Nephron (organoid): ENCODE measurements around the gene SQOR.

Source experiments
- H3K27ac Mint-ChIP-seq, 3 experiments: 2 replicates each; pipeline ENCODE4 v1.8.0; 2020; ENCODE audit warnings: mixed read lengths in 3 of 3, mild to moderate bottlenecking in 2 of 3, moderate library complexity in 1 of 3
- H3K27me3 Mint-ChIP-seq: 2 replicates; pipeline ENCODE4 v1.8.0; 2021; ENCODE audit warnings: low read depth, mild to moderate bottlenecking, moderate library complexity, mixed read lengths
- H3K36me3 Mint-ChIP-seq: 2 replicates; pipeline ENCODE4 v1.8.0; 2020; ENCODE audit warnings: low read depth, mixed read lengths
- H3K4me1 Mint-ChIP-seq: 2 replicates; pipeline ENCODE4 v1.8.0; 2020; ENCODE audit warnings: mixed read lengths
- H3K4me3 Mint-ChIP-seq, 3 experiments: 2 replicates each; pipeline ENCODE4 v1.8.0; 2020; ENCODE audit warnings: mild to moderate bottlenecking in 3 of 3, mixed read lengths in 3 of 3, moderate library complexity in 2 of 3
- H3K9me3 Mint-ChIP-seq: 2 replicates; pipeline ENCODE4 v1.8.0; 2020; ENCODE audit warnings: mixed read lengths
- TF ChIP-seq, protein P1 (sequence below), 3 experiments: fragments of 200-600 bp; sonication (generic); IDR thresholded peaks; one replicate each; pipeline ENCODE4 v1.5.0; 2021; ENCODE audit warnings: antibody characterized with exemption in 3 of 3; ENCODE audit not compliant: unreplicated experiment in 3 of 3

Gene SQOR

GRCh38 chr15:45720183-45720582 is 85.4 kb downstream of the SQOR start:
- H3K27ac Mint-ChIP-seq: no peak overlapping the region
- H3K4me3 Mint-ChIP-seq: no peak overlapping the region
- H3K27me3 Mint-ChIP-seq: no peaks in the 10 kb centered on the region
- TF ChIP-seq, protein P1, sequence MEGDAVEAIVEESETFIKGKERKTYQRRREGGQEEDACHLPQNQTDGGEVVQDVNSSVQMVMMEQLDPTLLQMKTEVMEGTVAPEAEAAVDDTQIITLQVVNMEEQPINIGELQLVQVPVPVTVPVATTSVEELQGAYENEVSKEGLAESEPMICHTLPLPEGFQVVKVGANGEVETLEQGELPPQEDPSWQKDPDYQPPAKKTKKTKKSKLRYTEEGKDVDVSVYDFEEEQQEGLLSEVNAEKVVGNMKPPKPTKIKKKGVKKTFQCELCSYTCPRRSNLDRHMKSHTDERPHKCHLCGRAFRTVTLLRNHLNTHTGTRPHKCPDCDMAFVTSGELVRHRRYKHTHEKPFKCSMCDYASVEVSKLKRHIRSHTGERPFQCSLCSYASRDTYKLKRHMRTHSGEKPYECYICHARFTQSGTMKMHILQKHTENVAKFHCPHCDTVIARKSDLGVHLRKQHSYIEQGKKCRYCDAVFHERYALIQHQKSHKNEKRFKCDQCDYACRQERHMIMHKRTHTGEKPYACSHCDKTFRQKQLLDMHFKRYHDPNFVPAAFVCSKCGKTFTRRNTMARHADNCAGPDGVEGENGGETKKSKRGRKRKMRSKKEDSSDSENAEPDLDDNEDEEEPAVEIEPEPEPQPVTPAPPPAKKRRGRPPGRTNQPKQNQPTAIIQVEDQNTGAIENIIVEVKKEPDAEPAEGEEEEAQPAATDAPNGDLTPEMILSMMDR (IDR thresholded peaks at IDR 0.05; ENCODE audit: unreplicated experiment in 3 of 3): no peak
- H3K36me3 Mint-ChIP-seq: no peaks in the 10 kb centered on the region
- no peaks in the 10 kb centered on the region for H3K9me3 Mint-ChIP-seq
- H3K4me1 Mint-ChIP-seq: peaks cover 7% of the 10 kb centered on the region

- H3K9me3 Mint-ChIP-seq: no peaks in the 10 kb centered on the region
Measured at GRCh38 chr15:45728641-45729040, 93.8 kb downstream of the SQOR start.

DNA sequence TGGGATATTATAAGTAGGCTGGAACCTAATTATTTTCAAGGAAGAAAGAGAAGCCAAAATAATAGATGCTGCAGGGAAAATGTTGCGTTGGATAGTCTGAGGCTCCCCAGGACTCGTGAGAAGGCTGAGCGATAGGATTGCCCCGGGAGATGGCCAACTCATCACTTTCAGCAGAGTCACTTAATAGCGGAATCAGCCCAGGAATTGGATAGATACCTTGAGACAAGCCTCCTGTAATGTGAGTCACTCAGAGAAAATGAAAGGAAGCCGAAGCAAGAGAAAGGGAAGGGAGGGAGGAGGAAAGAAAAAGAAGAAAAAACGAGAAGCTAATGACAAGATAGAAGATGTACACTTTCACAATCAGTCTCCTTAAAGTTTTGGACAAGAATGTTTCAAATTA is 94.3 kb downstream of the SQOR start:
- H3K27ac Mint-ChIP-seq: no peak overlapping the region
- TF ChIP-seq, protein P1 (IDR thresholded peaks at IDR 0.05; ENCODE audit: unreplicated experiment in 3 of 3): no peak
- peaks cover 9% of the 10 kb centered on the region for H3K4me1 Mint-ChIP-seq
- no peak overlapping the region for H3K4me3 Mint-ChIP-seq
- no peaks in the 10 kb centered on the region for H3K36me3 Mint-ChIP-seq
- H3K9me3 Mint-ChIP-seq: no peaks in the 10 kb centered on the region
- H3K27me3 Mint-ChIP-seq: no peaks in the 10 kb centered on the region

More at GRCh38 chr15:45728641-45729040, 93.8 kb downstream of the SQOR start:
- Mint-ChIP-seq H3K4me3 (no peak overlapping the region), H3K4me1 (peaks cover 9% of the 10 kb centered on the region), H3K27me3 (no peaks in the 10 kb centered on the region), H3K27ac (no peak overlapping the region), H3K36me3 (no peaks in the 10 kb centered on the region)
- TF ChIP-seq, protein P1 (IDR thresholded peaks at IDR 0.05; ENCODE audit: unreplicated experiment in 3 of 3): no peak

- Mint-ChIP-seq H3K27me3 (no peaks in the 10 kb centered on the region), H3K36me3 (no peaks in the 10 kb centered on the region), H3K4me1 (peaks cover 9% of the 10 kb centered on the region), H3K4me3 (no peak overlapping the region), H3K27ac (no peak overlapping the region), H3K9me3 (no peaks in the 10 kb centered on the region)
- TF ChIP-seq, protein P1 (IDR thresholded peaks at IDR 0.05; ENCODE audit: unreplicated experiment in 3 of 3): no peak
Measured at GRCh38 chr15:45731343-45731742, 96.5 kb downstream of the SQOR start.

DNA sequence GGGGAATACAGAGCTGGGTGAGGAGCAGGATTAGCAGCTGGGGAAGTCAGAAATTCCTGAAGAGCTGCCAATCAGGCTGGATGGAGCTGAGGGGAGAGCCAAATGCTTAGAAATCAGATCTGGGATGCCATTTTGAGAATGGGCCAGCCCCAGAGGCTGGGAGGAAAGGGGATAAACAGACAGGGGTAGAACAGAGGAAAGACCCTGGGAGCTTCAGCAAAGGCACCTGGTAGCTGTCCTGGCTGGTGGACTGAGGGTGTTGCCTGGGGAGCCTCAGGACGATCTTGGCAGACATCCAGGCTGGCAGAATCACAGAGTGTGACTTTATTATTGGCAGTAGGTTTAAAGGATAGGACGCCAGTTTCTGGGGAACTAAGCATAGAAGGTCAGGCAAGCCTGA is 97.8 kb downstream of the SQOR start:
- no peaks in the 10 kb centered on the region for H3K9me3 Mint-ChIP-seq
- H3K36me3 Mint-ChIP-seq: no peaks in the 10 kb centered on the region
- no peaks in the 10 kb centered on the region for H3K27me3 Mint-ChIP-seq
- H3K4me3 Mint-ChIP-seq: no peak overlapping the region
- TF ChIP-seq, protein P1 (IDR thresholded peaks at IDR 0.05; ENCODE audit: unreplicated experiment in 3 of 3): no peak
- peaks cover 9% of the 10 kb centered on the region for H3K4me1 Mint-ChIP-seq
- peak overlapping the region in 2 of 3 experiments; percentile 61 to 75 for H3K27ac Mint-ChIP-seq

DNA sequence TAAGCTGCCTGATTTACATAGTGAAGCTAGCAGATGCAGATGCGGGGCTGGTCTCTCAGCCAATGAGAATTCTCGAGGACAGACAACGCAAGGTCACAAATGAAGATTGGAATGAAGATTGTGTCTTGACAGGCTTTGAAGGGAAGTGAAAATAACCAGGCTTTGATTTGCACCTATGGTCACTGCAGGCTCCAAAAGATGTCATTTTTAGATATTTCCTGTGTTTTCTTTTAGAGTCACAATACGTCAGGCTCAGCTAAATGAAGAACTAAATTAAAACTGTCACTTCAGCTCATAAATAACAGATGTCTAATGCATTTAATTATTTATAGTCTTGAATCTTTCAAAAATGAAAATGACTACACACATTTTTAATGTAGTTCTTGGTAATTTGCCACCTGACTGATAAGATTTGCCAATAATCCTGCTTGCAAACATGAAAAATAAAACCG is 99.5 kb downstream of the SQOR start:
- Mint-ChIP-seq H3K27me3 (peaks cover 5% of the 10 kb centered on the region), H3K27ac (no peak overlapping the region), H3K4me3 (no peak overlapping the region), H3K36me3 (no peaks in the 10 kb centered on the region), H3K9me3 (no peaks in the 10 kb centered on the region), H3K4me1 (peaks cover 9% of the 10 kb centered on the region)
- TF ChIP-seq, protein P1 (IDR thresholded peaks at IDR 0.05; ENCODE audit: unreplicated experiment in 3 of 3): no peak
